Smooth muscle cell (in vitro differentiated cells): ENCODE measurements around the gene XPO6. TPM values are rescaled to one million over a fixed set of nuclear protein-coding genes. Genes with fewer than 3 reads are reported as not detected.

ENCODE experiments used
- DNase-seq: peaks from one replicate; lab custom pipeline; 2025; ENCODE audit not compliant: unreplicated experiment; lab: John Stamatoyannopoulos, UW
- H2AFZ ChIP-seq: fragments of 200-600 bp; sonication (generic); 2 replicates; pipeline ENCODE4 v1.6.0; 2016; ENCODE audit warnings: antibody characterized with exemption, low read depth, mild to moderate bottlenecking
- H3F3A ChIP-seq: fragments of 200-600 bp; sonication (generic); 2 replicates; pipeline ENCODE4 v1.6.0; 2017; ENCODE audit warnings: antibody characterized with exemption, low read depth
- H3K27ac ChIP-seq: fragments of 200-600 bp; sonication (generic); 2 replicates; pipeline ENCODE4 v1.5.1; 2016; ENCODE audit warnings: low read depth, mild to moderate bottlenecking
- H3K27me3 ChIP-seq: fragments of 200-600 bp; sonication (generic); 2 replicates; pipeline ENCODE4 v1.6.1; 2016; ENCODE audit warnings: low read depth, mild to moderate bottlenecking
- H3K36me3 ChIP-seq: fragments of 200-600 bp; sonication (generic); 2 replicates; pipeline ENCODE4 v1.5.1; 2016; ENCODE audit warnings: low read depth
- H3K4me1 ChIP-seq: fragments of 200-600 bp; sonication (generic); 2 replicates; pipeline ENCODE4 v1.5.1; 2016; ENCODE audit warnings: low read depth
- H3K4me2 ChIP-seq: fragments of 200-600 bp; sonication (generic); 2 replicates; pipeline ENCODE4 v1.6.0; 2016; ENCODE audit warnings: mild to moderate bottlenecking
- H3K4me3 ChIP-seq: fragments of 200-600 bp; sonication (generic); 2 replicates; pipeline ENCODE4 v1.5.1; 2016; ENCODE audit warnings: mild to moderate bottlenecking
- H3K79me2 ChIP-seq: fragments of 200-600 bp; sonication (generic); 2 replicates; pipeline ENCODE4 v1.6.0; 2016; ENCODE audit warnings: low read depth, mild to moderate bottlenecking
- H3K9ac ChIP-seq: fragments of 200-600 bp; sonication (generic); 2 replicates; pipeline ENCODE4 v1.6.0; 2016; ENCODE audit warnings: low read depth
- H3K9me3 ChIP-seq: fragments of 200-600 bp; sonication (generic); replicated peaks from 2 replicates; pipeline ENCODE4 v1.5.1; 2016; ENCODE audit warnings: low read depth
- H4K20me1 ChIP-seq: fragments of 200-600 bp; sonication (generic); 2 replicates; pipeline ENCODE4 v1.6.0; 2016; ENCODE audit warnings: low read depth
- CTCF ChIP-seq: fragments of 200-600 bp; sonication (generic); IDR thresholded peaks from 2 replicates; pipeline ENCODE4 v1.5.1; 2017; ENCODE audit warnings: borderline replicate concordance, mild to moderate bottlenecking, antibody characterized with exemption; ENCODE audit not compliant: insufficient read depth, poor library complexity, severe bottlenecking
- WGBS: methylation state at CpG from one replicate; pipeline ENCODE4 v1.1.7; 2016; ENCODE audit warnings: low lambda C conversion rate; 5-methylcytosine and 5-hydroxymethylcytosine counted together
- polyA plus RNA-seq: library from polyadenylated mRNA; unstranded; fragments of >200 nt; fragmentation: Nextera tagmentation; extraction: Ambion mirVana; gene quantifications from 2 replicates; pipeline ENCODE4 v1.2.1, GENCODE V29; 2016
- total RNA-seq: library from RNA; depleted of rRNA; stranded (reverse); fragments of >200 nt; gene quantifications from 2 replicates; pipeline ENCODE4 v1.2.3, GENCODE V29; 2014

The XPO6 gene
- total RNA-seq (49.8 and 82.1 TPM in 2 replicates), polyA plus RNA-seq (39.2 and 42.1 TPM in 2 replicates)

DNA sequence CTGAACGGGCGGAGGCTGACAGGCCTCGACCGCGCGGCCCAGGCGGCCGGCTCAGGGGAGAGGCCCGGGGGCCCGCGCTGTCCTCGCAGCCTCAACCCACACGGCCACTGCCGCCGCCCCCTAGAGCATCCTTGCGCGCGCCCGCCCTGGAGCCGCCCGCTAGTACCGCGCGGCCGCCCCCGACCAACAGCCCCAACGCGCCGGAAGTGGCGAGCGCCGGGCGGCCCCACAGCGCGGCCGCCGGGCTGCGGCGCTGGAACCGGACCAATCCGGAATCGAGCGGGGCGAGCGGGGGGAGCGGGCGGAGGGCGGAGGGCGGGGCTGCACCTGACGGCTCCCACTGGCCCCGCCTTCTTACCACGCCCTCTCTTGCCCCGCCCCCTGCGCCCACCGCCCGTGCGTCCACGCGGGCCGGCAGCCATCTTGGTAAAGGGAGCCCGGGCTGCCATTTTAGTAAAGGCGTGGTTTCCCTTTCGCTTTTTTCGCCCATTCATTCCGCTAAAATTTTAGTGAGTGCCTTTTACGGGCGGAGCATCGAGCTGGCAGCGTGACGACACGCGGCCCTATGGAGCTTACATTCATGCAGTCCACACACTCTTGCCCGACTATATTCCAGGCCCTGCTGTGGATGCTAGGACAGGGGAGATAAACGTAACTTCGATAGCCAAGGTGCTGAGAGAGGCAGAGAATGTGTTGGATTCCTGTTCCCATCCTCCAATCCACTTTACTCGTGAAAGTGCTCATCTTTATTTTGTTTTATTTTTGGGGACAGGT, at the start of gene XPO6:
TSS of gene XPO6 (minus strand) at position 208 of the 774 bp plus-strand sequence. CDS start 597 bp downstream, outside the sequence.
- H3K36me3 ChIP-seq: peaks cover 4% of the 10 kb centered on the region
- peaks cover 12% of the 10 kb centered on the region for H3F3A ChIP-seq
- peaks cover 39% of the 10 kb centered on the region for H4K20me1 ChIP-seq
- H3K4me3 ChIP-seq: peak within 1 kb of the TSS; percentile 74
- 5% methylated on average over 23 of the region's 76 CpGs for WGBS
- no peaks in the 10 kb centered on the region for H3K9me3 ChIP-seq
- TF ChIP-seq CTCF: no peak
- peaks cover 46% of the 10 kb centered on the region for H3K79me2 ChIP-seq
- H3K27ac ChIP-seq: peak within 1 kb of the TSS; percentile 75
- peak; percentile 92 for DNase-seq
- H3K27me3 ChIP-seq: no peaks in the 10 kb centered on the region
- H2AFZ ChIP-seq: peak within 1 kb of the TSS; percentile 89
- H3K9ac ChIP-seq: peak within 1 kb of the TSS; percentile 87
- peaks cover 9% of the 10 kb centered on the region for H3K4me1 ChIP-seq
- peak within 1 kb of the TSS; percentile 91 for H3K4me2 ChIP-seq

DNA sequence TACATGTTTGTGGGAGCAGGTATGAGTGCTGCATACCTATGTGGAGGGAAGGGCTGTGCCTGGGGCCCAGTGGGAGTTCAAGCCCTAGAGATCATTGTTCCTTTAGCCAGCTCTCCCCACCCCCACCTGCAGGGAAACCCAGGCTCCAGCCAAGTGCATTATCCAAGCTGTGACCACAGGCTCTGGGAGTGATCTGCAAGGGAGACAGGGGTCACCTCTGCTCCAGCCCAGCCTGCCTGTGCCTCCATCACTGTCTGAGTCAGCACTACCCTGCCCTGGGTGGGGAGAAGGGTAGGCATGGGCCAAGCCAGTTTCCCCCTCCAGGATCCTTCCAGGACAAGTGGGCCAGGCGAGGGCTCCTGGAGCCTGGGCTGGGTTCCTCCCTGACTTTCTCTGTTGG, 48.4 kb upstream of the XPO6 start:
- Histone ChIP-seq H3K4me2 (no peak overlapping the region), H2AFZ (no peak overlapping the region), H3K36me3 (no peaks in the 10 kb centered on the region), H3F3A (no peaks in the 10 kb centered on the region), H3K4me3 (no peak overlapping the region), H3K27ac (no peak overlapping the region), H4K20me1 (no peaks in the 10 kb centered on the region), H3K27me3 (no peaks in the 10 kb centered on the region), H3K79me2 (no peaks in the 10 kb centered on the region), H3K9ac (no peak overlapping the region), H3K4me1 (peaks cover 7% of the 10 kb centered on the region), H3K9me3 (no peaks in the 10 kb centered on the region)
- 100% methylated on average over 1 of the region's 1 CpG for WGBS
- DNase-seq: no peak
- no peak for TF ChIP-seq CTCF

- Histone ChIP-seq H3K9me3 (no peaks in the 10 kb centered on the region), H2AFZ (no peak overlapping the region), H3K79me2 (no peaks in the 10 kb centered on the region), H3K4me3 (no peak overlapping the region), H3K36me3 (no peaks in the 10 kb centered on the region), H3K4me2 (no peak overlapping the region), H3K27ac (no peak overlapping the region), H3F3A (no peaks in the 10 kb centered on the region), H4K20me1 (no peaks in the 10 kb centered on the region), H3K9ac (no peak overlapping the region), H3K27me3 (no peaks in the 10 kb centered on the region), H3K4me1 (peaks cover 7% of the 10 kb centered on the region)
- 94% methylated on average over 7 of the region's 7 CpGs for WGBS
- no peak for DNase-seq
- TF ChIP-seq CTCF: no peak
Observed at GRCh38 chr16:28259781-28260150, 48.0 kb upstream of the XPO6 start.
